GM12872 (cell line): ENCODE data around the gene VENTX.

Experiments used
- TF ChIP-seq, protein P1 (sequence below): IDR thresholded peaks from 3 replicates; pipeline ENCODE4 v1.5.1; 2011; ENCODE audit warnings: low read depth, mild to moderate bottlenecking, low read length, moderate library complexity; ENCODE audit not compliant: insufficient read depth

VENTX gene, protein sequence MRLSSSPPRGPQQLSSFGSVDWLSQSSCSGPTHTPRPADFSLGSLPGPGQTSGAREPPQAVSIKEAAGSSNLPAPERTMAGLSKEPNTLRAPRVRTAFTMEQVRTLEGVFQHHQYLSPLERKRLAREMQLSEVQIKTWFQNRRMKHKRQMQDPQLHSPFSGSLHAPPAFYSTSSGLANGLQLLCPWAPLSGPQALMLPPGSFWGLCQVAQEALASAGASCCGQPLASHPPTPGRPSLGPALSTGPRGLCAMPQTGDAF

GRCh38 chr10:133237588-133238465, at the start of gene VENTX:
VENTX (plus strand) TSS chr10:133237855; CDS start chr10:133237915, 60 bp downstream.
- TF ChIP-seq, protein P1, sequence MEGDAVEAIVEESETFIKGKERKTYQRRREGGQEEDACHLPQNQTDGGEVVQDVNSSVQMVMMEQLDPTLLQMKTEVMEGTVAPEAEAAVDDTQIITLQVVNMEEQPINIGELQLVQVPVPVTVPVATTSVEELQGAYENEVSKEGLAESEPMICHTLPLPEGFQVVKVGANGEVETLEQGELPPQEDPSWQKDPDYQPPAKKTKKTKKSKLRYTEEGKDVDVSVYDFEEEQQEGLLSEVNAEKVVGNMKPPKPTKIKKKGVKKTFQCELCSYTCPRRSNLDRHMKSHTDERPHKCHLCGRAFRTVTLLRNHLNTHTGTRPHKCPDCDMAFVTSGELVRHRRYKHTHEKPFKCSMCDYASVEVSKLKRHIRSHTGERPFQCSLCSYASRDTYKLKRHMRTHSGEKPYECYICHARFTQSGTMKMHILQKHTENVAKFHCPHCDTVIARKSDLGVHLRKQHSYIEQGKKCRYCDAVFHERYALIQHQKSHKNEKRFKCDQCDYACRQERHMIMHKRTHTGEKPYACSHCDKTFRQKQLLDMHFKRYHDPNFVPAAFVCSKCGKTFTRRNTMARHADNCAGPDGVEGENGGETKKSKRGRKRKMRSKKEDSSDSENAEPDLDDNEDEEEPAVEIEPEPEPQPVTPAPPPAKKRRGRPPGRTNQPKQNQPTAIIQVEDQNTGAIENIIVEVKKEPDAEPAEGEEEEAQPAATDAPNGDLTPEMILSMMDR, result no peak

DNA sequence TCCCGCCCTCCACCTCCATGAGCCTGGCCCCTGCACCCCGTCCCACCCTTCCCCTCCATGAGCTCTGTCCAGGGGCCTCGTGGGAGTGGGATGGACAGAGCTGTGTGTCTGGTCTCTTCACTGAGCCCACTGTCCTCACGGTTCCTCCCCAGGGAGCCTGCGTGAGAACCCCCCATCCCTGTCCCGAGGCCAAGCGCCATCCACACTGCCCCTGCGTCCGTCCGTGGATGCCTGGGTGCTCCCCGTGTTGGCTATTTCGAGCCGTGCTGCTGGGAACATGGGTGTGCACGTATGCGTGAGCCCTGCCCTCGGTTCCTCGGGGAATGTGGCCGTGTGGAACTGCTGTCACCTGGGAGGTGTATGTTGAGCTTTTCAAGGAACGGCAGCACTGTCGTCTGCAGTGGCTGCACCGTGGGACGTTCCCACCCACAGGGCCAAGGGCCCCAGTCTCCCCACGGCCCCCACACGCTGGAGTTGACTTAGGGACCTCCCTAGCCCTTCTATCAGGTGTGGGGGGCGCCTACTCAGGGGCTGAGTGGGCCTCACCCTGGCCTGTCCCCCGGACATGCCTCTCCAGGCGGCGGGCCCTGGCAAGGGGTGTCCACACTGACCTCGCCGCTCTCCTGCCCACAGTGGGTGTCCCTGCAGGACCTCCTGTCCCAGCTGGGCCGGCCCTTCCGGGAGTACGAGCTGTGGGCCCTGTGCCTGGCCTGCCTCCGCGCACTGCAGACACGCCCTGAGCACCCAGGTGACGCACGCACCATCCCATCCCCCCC, 49.6 kb upstream of the VENTX start:
- TF ChIP-seq, protein P1, result no peak

DNA sequence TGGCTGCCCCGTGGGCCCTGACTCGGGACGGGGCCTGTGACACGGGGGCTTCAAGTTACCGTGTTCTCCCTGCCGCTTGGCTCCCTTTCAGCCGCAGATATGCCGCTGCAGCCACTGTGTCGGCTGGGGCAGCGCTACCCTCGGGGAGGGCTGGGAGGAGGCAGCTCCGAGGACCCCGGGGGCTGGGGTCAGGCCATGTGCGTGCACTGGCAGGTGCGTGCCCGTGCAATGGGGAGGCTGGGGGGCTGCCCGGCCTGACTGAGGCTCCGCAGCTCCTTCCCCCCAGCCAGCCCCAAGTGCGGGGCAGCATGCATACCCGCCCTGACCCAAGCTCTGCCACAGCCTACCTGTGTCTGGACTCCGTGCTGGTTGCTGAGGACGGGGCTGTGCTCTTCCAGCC, 48.4 kb upstream of the VENTX start:
- TF ChIP-seq, protein P1, result no peak

DNA sequence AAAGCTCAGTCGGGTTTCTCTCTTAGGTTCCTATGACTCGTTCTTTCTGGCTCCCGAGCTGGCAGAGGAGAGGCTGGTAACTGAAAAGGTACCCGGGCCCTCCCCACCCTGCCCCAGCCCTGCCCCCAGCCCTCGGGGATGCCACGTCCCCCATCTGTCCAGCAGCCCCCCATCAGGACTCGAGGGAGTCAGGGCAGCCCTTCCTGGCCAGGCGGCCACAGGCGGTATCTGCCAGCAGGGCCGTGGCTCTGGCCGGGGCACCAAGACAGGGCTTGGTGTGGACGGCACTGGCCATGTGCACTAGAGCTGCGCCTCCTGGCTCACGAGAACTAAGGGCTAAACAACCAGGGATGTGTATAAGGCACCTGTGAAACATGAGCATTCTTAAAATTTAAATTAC, 47.9 kb upstream of the VENTX start:
- TF ChIP-seq, protein P1, result no peak

DNA sequence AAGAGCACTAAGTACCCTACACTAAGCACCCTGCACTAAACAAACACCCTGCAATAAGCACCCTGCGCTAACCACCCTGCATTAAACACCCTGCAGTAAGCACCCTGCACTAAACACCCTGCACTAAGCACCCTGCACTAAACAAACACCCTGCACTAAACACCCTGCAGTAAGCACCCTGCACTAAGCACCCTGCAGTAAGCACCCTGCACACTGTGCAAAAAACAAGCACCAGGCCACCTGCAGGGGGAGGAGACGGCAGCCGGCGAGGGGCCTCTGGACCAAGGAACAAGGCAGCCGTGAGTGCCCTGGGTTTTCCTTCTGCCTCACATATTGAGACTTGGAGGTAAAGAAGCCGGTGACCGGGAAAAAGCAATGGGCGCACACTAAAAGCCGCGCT, 47.4 kb upstream of the VENTX start:
- TF ChIP-seq, protein P1, result no peak

DNA sequence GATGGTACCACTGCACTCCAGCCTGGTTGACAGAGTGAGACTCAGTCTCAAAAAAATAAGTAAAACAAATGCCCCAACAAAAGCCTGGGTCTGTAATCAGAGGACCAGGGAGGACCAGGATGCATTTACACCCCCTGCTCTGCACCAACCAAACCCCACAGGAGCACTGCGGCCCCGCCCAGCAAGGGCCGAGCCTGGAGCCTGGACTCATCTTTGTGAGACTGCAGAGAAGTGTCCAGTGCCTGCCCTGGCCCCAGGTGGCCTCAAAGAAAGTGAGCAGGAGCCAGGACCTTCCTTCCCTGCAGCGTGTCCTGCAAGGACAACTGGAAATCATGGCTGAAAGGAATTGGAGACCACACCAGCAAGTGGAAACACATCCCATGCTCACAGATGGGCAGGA, 46.0 kb upstream of the VENTX start:
- TF ChIP-seq, protein P1, result no peak

- TF ChIP-seq, protein P1, result no peak
Observed at GRCh38 chr10:133194151-133194550, 43.5 kb upstream of the VENTX start.
